Mesodermal cell (in vitro differentiated cells): ENCODE data around the gene RNF40.
A peak's percentile ranks its signal among the peaks of the same experiment; 100 is the strongest.

ENCODE experiments used
- H3K27ac ChIP-seq: 2 replicates; pipeline ENCODE4 v1.7.0; 2013; ENCODE audit warnings: mild to moderate bottlenecking, low read depth, low read length, moderate library complexity; ENCODE audit not compliant: severe bottlenecking
- H3K36me3 ChIP-seq: 2 replicates; pipeline ENCODE4 v1.7.1; 2013; ENCODE audit warnings: mild to moderate bottlenecking, low read length, moderate library complexity; ENCODE audit not compliant: control insufficient read depth, insufficient read depth
- H3K4me1 ChIP-seq: one replicate; pipeline ENCODE4 v1.7.1; 2013; ENCODE audit warnings: mild to moderate bottlenecking, low read length; ENCODE audit not compliant: insufficient read depth, control insufficient read depth, poor library complexity, severe bottlenecking
- H3K4me3 ChIP-seq: 2 replicates; pipeline ENCODE4 v1.7.0; 2013; ENCODE audit warnings: low read length, control low read depth, mild to moderate bottlenecking; ENCODE audit not compliant: insufficient read depth, poor library complexity, severe bottlenecking; ENCODE audit errors: extremely low read depth
- H3K9me3 ChIP-seq: 2 replicates; pipeline ENCODE4 v1.7.1; 2013; ENCODE audit warnings: mild to moderate bottlenecking, low read length, moderate library complexity; ENCODE audit not compliant: control insufficient read depth
- WGBS, 2 experiments: methylation state at CpG; one replicate each; pipeline ENCODE4 v1.1.5; 2013; ENCODE audit warnings: missing lambda C conversion rate in 2 of 2; ENCODE audit not compliant: insufficient coverage in 2 of 2; 5-methylcytosine and 5-hydroxymethylcytosine counted together

The RNF40 gene

DNA sequence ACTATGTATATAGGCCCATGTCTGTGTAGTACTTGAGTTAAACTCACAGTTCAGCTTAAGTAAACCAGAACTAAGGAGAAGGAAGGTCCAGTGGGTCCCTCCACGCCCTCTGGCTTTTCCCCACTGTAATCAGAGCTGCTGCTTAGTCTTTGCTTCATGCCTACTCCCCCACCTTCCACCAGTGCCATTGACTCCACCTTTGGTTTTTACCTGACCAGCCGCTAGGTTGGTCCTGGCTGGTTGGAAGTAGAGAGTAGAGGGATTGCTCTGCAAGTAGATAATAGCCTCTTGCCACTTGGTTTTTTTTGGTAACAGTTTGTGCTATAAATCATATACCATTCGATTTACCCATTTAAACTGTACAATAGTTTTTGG, 36.7 kb upstream of the RNF40 start:
- Histone ChIP-seq H3K36me3 (peaks cover 99% of the 10 kb centered on the region), H3K27ac (no peak overlapping the region), H3K4me1 (no peaks in the 10 kb centered on the region), H3K9me3 (no peaks in the 10 kb centered on the region), H3K4me3 (no peak overlapping the region)
- WGBS, 2 experiments: 100% methylated on average over 1 of the region's 3 CpGs; no CpG with 5 or more reads in 1 of the 2 experiments

DNA sequence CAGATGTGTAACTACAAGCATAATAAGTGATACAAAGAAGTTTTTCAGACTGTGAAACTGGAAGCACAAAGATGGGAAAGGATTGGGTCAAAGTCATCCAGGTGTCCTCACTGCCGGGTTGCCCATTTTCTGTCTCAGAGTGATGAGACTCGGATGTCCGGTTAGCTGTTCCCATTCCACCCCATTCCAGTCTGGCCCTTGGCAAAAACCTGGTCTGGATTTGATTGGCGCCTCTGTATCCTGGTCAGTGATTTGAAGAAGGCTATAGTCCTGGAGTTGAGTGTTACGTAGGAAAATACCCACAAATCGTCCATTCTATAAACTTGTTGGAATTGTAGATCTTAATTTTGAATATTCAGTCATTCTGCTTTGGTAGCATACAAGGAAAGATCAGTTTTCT, 33.8 kb upstream of the RNF40 start:
- WGBS, 2 experiments: 80 to 100% methylated on average over 1 to 2 of the region's 6 CpGs
- H3K27ac ChIP-seq: no peak overlapping the region
- no peak overlapping the region for H3K4me3 ChIP-seq
- H3K36me3 ChIP-seq: peaks cover 97% of the 10 kb centered on the region
- H3K9me3 ChIP-seq: no peaks in the 10 kb centered on the region
- H3K4me1 ChIP-seq: no peaks in the 10 kb centered on the region

DNA sequence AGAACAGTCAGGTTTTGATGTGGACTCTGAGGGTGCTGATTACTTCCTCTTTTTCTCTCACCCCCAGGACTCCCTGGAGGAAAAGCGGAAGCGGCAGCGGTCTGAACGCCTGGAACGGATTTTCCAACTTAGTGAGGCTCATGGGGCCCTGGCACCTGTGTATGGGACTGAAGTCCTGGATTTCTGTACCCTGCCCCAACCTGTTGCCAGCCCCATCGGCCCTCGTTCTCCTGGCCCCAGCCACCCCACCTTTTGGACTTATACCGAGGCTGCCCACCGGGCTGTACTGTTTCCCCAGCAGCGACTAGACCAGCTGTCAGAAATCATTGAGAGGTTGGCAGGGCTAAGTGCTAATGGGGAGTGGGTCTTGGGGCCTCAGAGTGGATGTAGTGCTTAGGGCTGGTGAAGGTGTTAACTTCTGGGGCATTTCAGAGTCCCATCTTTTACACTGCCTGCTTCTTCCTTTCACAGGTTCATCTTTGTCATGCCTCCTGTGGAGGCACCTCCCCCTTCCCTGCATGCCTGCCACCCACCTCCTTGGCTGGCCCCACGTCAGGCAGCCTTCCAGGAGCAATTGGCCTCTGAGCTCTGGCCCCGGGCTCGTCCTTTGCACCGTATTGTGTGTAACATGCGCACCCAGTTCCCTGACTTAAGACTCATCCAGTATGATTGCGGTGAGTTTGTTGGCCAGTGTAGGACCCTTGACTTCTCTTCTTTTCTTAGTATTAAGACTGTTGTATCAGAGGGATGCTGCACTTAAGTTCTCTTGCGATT, 33.0 kb upstream of the RNF40 start:
- Histone ChIP-seq H3K36me3 (peaks cover 97% of the 10 kb centered on the region), H3K4me1 (no peaks in the 10 kb centered on the region), H3K4me3 (no peak overlapping the region), H3K27ac (no peak overlapping the region), H3K9me3 (no peaks in the 10 kb centered on the region)
- 96 to 97% methylated on average over 13 to 15 of the region's 17 CpGs for WGBS, 2 experiments

DNA sequence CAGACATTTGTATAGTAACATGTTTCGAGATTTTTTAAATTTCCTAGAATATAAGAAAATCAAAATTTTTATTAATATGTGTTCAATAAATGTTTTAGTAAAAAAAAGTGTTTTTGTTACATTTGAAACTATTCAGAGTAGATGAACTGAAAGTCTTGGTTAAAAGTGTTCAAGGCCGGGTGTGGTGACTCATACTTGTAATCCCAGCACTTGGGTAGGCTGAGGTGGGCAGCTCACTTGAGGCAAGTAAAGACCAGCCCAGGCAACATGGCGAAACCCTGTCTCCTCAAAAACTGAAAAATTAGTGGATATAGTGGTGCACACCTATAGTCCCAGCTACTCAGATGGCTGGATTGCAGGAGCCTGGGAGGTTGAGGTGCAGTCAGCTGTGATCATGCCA, 30.7 kb upstream of the RNF40 start:
- 96 to 100% methylated on average over 1 to 2 of the region's 3 CpGs for WGBS, 2 experiments
- H3K9me3 ChIP-seq: no peaks in the 10 kb centered on the region
- H3K4me1 ChIP-seq: no peaks in the 10 kb centered on the region
- peaks cover 97% of the 10 kb centered on the region for H3K36me3 ChIP-seq
- no peak overlapping the region for H3K4me3 ChIP-seq
- no peak overlapping the region for H3K27ac ChIP-seq

- WGBS, 2 experiments: 97 to 99% methylated on average over 15 to 17 of the region's 17 CpGs
- no peak overlapping the region for H3K4me3 ChIP-seq
- peaks cover 89% of the 10 kb centered on the region for H3K36me3 ChIP-seq
- peaks cover 33% of the 10 kb centered on the region for H3K4me1 ChIP-seq
- no peaks in the 10 kb centered on the region for H3K9me3 ChIP-seq
- H3K27ac ChIP-seq: no peak overlapping the region
Measured at GRCh38 chr16:30736995-30737793, 24.9 kb upstream of the RNF40 start.

DNA sequence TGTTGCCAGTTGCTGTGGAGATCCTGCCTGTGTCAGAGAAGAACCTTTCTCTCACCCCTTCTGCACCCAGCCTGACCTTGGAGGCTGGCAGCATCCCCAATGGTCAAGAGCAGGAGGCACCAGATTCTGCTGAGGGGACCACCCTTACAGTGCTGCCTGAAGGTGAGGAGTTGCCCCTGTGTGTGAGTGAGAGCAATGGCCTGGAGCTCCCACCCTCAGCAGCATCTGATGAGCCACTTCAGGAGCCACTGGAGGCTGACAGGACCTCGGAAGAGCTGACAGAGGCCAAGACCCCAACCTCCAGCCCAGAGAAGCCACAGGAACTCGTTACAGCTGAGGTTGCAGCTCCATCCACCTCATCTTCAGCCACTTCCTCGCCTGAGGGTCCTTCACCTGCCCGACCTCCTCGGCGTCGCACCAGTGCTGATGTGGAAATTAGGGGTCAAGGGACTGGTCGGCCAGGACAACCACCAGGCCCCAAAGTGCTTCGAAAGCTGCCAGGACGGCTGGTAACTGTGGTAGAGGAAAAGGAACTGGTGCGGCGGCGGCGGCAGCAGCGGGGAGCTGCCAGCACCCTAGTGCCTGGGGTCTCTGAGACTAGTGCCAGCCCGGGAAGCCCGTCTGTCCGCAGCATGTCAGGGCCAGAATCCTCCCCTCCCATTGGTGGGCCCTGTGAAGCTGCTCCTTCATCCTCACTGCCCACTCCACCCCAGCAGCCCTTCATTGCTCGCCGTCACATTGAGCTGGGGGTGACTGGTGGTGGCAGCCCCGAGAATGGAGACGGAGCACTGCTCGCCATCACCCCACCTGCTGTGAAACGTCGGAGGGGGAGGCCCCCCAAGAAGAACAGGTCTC, 24.1 kb upstream of the RNF40 start:
- Histone ChIP-seq H3K27ac (no peak overlapping the region), H3K4me1 (peaks cover 33% of the 10 kb centered on the region), H3K4me3 (no peak overlapping the region), H3K9me3 (no peaks in the 10 kb centered on the region), H3K36me3 (peaks cover 89% of the 10 kb centered on the region)
- 96 to 97% methylated on average over 19 of the region's 25 CpGs for WGBS, 2 experiments

GRCh38 chr16:30738984-30739951, 22.9 kb upstream of the RNF40 start:
- Histone ChIP-seq H3K4me1 (peaks cover 33% of the 10 kb centered on the region), H3K27ac (peak overlapping the region; percentile 10), H3K4me3 (no peak overlapping the region), H3K9me3 (no peaks in the 10 kb centered on the region), H3K36me3 (peaks cover 88% of the 10 kb centered on the region)
- 95 to 98% methylated on average over 21 to 29 of the region's 37 CpGs for WGBS, 2 experiments

GRCh38 chr16:30740364-30741251, 21.5 kb upstream of the RNF40 start:
- Histone ChIP-seq H3K9me3 (no peaks in the 10 kb centered on the region), H3K27ac (peak overlapping the region; percentile 91), H3K36me3 (peaks cover 88% of the 10 kb centered on the region), H3K4me1 (peaks cover 33% of the 10 kb centered on the region), H3K4me3 (no peak overlapping the region)
- 72 to 90% methylated on average over 6 of the region's 8 CpGs for WGBS, 2 experiments

- WGBS, 2 experiments: 75 to 88% methylated on average over 2 to 3 of the region's 6 CpGs
- peaks cover 81% of the 10 kb centered on the region for H3K36me3 ChIP-seq
Measured at GRCh38 chr16:30741461-30741914, 20.6 kb upstream of the RNF40 start.

More at GRCh38 chr16:30741461-30741914, 20.6 kb upstream of the RNF40 start:
- H3K4me1 ChIP-seq: peaks cover 33% of the 10 kb centered on the region
- H3K4me3 ChIP-seq: no peak overlapping the region
- no peaks in the 10 kb centered on the region for H3K9me3 ChIP-seq
- peak overlapping the region; percentile 91 for H3K27ac ChIP-seq
